Adrenal gland (tissue), 12 donors: ENCODE results near the gene CBR3. TPM values are rescaled to one million over a fixed set of nuclear protein-coding genes. Genes with fewer than 3 reads are reported as not detected.
A peak's percentile ranks its signal among the peaks of the same experiment; 100 is the strongest.

Source experiments
- DNase-seq, 7 donors: peaks; one replicate each; pipeline ENCODE4 v3.0.0-alpha.2; 2019 to 2020
- H3K27ac ChIP-seq, 5 donors: fragments of 200-600 bp; sonication (generic) in 4 of 5; 1 replicate in 3 of 5; 2 replicates in 2 of 5; pipeline versions ENCODE4 v1.5.1 to v1.8.0; 2016 to 2020; ENCODE audit warnings: mild to moderate bottlenecking in 1 of 5
- H3K27me3 ChIP-seq: fragments of 200-600 bp; 2 replicates; pipeline ENCODE4 v1.8.0; 2021
- H3K36me3 ChIP-seq, 2 donors: fragments of 200-600 bp; replicated peaks in 1 of 2; 1 replicate in 1 of 2; 2 replicates in 1 of 2; pipeline versions ENCODE4 v1.5.1 to v1.8.0; 2018 to 2022
- H3K4me1 ChIP-seq, 2 donors: fragments of 200-600 bp; replicated peaks in 1 of 2; 1 replicate in 1 of 2; 2 replicates in 1 of 2; pipeline versions ENCODE4 v1.5.1 to v1.8.0; 2018 to 2021
- H3K4me3 ChIP-seq, 4 donors: fragments of 200-600 bp; sonication (generic) in 3 of 4; one replicate each; pipeline ENCODE4 v1.5.1; 2016 to 2018
- H3K9me3 ChIP-seq, 3 donors: fragments of 200-600 bp; sonication (generic) in 1 of 3; replicated peaks in 1 of 3; 1 replicate in 2 of 3; 2 replicates in 1 of 3; pipeline versions ENCODE4 v1.5.1 to v1.8.0; 2016 to 2021
- CTCF ChIP-seq, 6 experiments: fragments of 450-650 bp in 4 of 6; fragments of 200-600 bp in 2 of 6; sonication (generic) in 1 of 6; IDR thresholded peaks; 1 replicate in 5 of 6; 2 replicates in 1 of 6; pipeline versions ENCODE4 v1.5.1 to v1.8.0; 2016 to 2021; ENCODE audit warnings: antibody characterized with exemption in 6 of 6, mild to moderate bottlenecking in 2 of 6, moderate library complexity in 1 of 6
- POLR2A ChIP-seq, 2 donors: fragments of 450-650 bp; IDR thresholded peaks; one replicate each; pipeline ENCODE4 v1.6.1; 2017; ENCODE audit warnings: antibody characterized with exemption in 2 of 2, mild to moderate bottlenecking in 2 of 2, moderate library complexity in 1 of 2
- WGBS, 4 donors: extraction: QIAGEN DNeasy Blood & Tissue Kit in 2 of 4; methylation state at CpG; one replicate each; pipeline versions ENCODE4 v1.1.5 to v1.1.7; 2013 to 2017; 5-methylcytosine and 5-hydroxymethylcytosine counted together
- intact Hi-C, 2 donors: fragments of 100-400 bp; cut with DNase I; formaldehyde crosslinking; loops; one replicate each; pipeline versions ENCODE4 v1.14.1 to v1.15.0; 2022 to 2023
- polyA plus RNA-seq, 3 donors: library from polyadenylated mRNA; stranded (reverse); fragments of 200-250 nt in 2 of 3; fragments of 350-450 nt in 1 of 3; fragmentation: Illumina TruSeq in 1 of 3; extraction: RNeasy Lipid Tissue Mini Kit (QIAGEN cat#74804) in 1 of 3; gene quantifications; one replicate each; pipeline ENCODE4 v1.2.3, GENCODE V29; 2013 to 2014
- total RNA-seq, 9 donors: library from RNA; depleted of rRNA in 4 of 9; stranded (reverse); fragments of >200 nt in 4 of 9; fragments of 120-200 nt in 1 of 9; fragmentation: NEBNext Ultra II Directional in 1 of 9; extraction: Animal tissue kit (Norgen Biotek cat#: 25700) in 1 of 9; gene quantifications; one replicate each; pipeline versions ENCODE4 v1.1.0 to v1.2.4, GENCODE V29; 2013 to 2023
- donor health status: healthy with polysubstance abuse.
- donor health status: Bipolar disorder and iron deficiency.
- donor health status: DM: yes; HTN: yes; CAD: no.
- donor health status: DM: no; HTN: no; CAD: no.
- donor health status: DM: no; HTN: no; CAD: no.
- donor health status: DM: yes; HTN: yes; CAD: no.

Gene CBR3
- total and polyA plus RNA-seq, 12 donors: 0.83 to 10.7 (median 2.8) TPM

GRCh38 chr21:36122977-36123376, 11.9 kb upstream of the CBR3 start:
- Histone ChIP-seq H3K9me3 (no peaks in the 10 kb centered on the region), H3K4me3 (no peak overlapping the region), H3K27me3 (no peaks in the 10 kb centered on the region), H3K27ac (no peak overlapping the region), H3K36me3 (no peaks in the 10 kb centered on the region), H3K4me1 (no peaks in the 10 kb centered on the region)
- DNase-seq: no peak
- intact Hi-C loops: no loop called here
- WGBS, 4 donors: 33 to 38% (median 36%) methylated on average over 4 of the region's 4 CpGs
- TF ChIP-seq CTCF (IDR thresholded peaks at IDR 0.05) (peak in 4 of 6 experiments; percentile 13 to 48 (median 38)), POLR2A (IDR thresholded peaks at IDR 0.05) (no peak)

- no peaks in the 10 kb centered on the region for H3K9me3 ChIP-seq
- H3K4me1 ChIP-seq: no peaks in the 10 kb centered on the region
- no peak for TF ChIP-seq CTCF (IDR thresholded peaks at IDR 0.05)
- TF ChIP-seq POLR2A (IDR thresholded peaks at IDR 0.05): no peak
- H3K27ac ChIP-seq: no peak overlapping the region
- H3K4me3 ChIP-seq: no peak overlapping the region
- WGBS, 4 donors: 56 to 88% (median 70%) methylated on average over 2 of the region's 2 CpGs
- intact Hi-C loops: no loop called here
- DNase-seq: peak in 1 of 7 donors; percentile 13
- H3K36me3 ChIP-seq: no peaks in the 10 kb centered on the region
- no peaks in the 10 kb centered on the region for H3K27me3 ChIP-seq
Measured at GRCh38 chr21:36124395-36124794, 10.5 kb upstream of the CBR3 start.

GRCh38 chr21:36125512-36126207, 9.2 kb upstream of the CBR3 start:
- intact Hi-C loops: no loop called here
- no peak overlapping the region for H3K27ac ChIP-seq
- H3K36me3 ChIP-seq: no peaks in the 10 kb centered on the region
- TF ChIP-seq POLR2A (IDR thresholded peaks at IDR 0.05) (no peak), CTCF (IDR thresholded peaks at IDR 0.05) (peak; percentile 69 to 94 (median 76))
- H3K4me1 ChIP-seq: no peaks in the 10 kb centered on the region
- DNase-seq: peak in 5 of 7 donors; percentile 40 to 83 (median 71)
- no peaks in the 10 kb centered on the region for H3K9me3 ChIP-seq
- H3K27me3 ChIP-seq: no peaks in the 10 kb centered on the region
- WGBS, 4 donors: 32 to 36% (median 33%) methylated on average over 9 of the region's 9 CpGs
- no peak overlapping the region for H3K4me3 ChIP-seq

- Histone ChIP-seq H3K9me3 (no peaks in the 10 kb centered on the region), H3K4me3 (no peak overlapping the region), H3K27me3 (no peaks in the 10 kb centered on the region), H3K27ac (no peak overlapping the region), H3K4me1 (no peaks in the 10 kb centered on the region), H3K36me3 (no peaks in the 10 kb centered on the region)
- intact Hi-C loops: no loop called here
- TF ChIP-seq POLR2A (IDR thresholded peaks at IDR 0.05) (no peak), CTCF (IDR thresholded peaks at IDR 0.05) (no peak)
- DNase-seq: no peak
Measured at GRCh38 chr21:36126208-36126565, 8.7 kb upstream of the CBR3 start.
